DND-41 (cell line): Measurements from ENCODE around the gene GALR2.

ENCODE experiments used
- ATAC-seq: fragments of 200-7000 bp; cut with Tn5 transposase; 3 replicates; pipeline ENCODE4 v1.9.1; 2021; ENCODE audit warnings: low read depth; ENCODE audit not compliant: insufficient read depth
- DNase-seq: peaks from one replicate; pipeline ENCODE4 v3.0.0-alpha.2; 2020
- H2AFZ ChIP-seq: 2 replicates; pipeline ENCODE4 v1.6.0; 2012; ENCODE audit warnings: low read depth, low read length
- H3K27ac ChIP-seq: 2 replicates; pipeline ENCODE4 v1.5.1; 2012; ENCODE audit warnings: low read length, inconsistent platforms
- H3K27me3 ChIP-seq: fragments of 200-600 bp; sonication (generic); 2 replicates; pipeline ENCODE4 v1.6.0; 2012; ENCODE audit warnings: low read length, mild to moderate bottlenecking, inconsistent platforms; ENCODE audit not compliant: insufficient read depth, poor library complexity
- H3K36me3 ChIP-seq: 2 replicates; pipeline ENCODE4 v1.5.1; 2012; ENCODE audit warnings: low read length, inconsistent platforms; ENCODE audit not compliant: insufficient read depth
- H3K4me1 ChIP-seq: 2 replicates; pipeline ENCODE4 v1.5.1; 2012; ENCODE audit warnings: mild to moderate bottlenecking, low read length; ENCODE audit not compliant: insufficient read depth
- H3K4me2 ChIP-seq: 2 replicates; pipeline ENCODE4 v1.6.0; 2012; ENCODE audit warnings: mild to moderate bottlenecking, moderate library complexity, low read length, inconsistent platforms; ENCODE audit not compliant: insufficient read depth
- H3K4me3 ChIP-seq, 2 experiments: fragments of 200-600 bp in 1 of 2; shearing (Covaris generic) in 1 of 2; 2 replicates each; pipeline ENCODE4 v1.5.1; 2012 to 2016; ENCODE audit warnings: inconsistent platforms in 2 of 2, low read length in 2 of 2, mild to moderate bottlenecking in 2 of 2, low read depth in 1 of 2, moderate library complexity in 1 of 2
- H3K79me2 ChIP-seq: 2 replicates; pipeline ENCODE4 v1.6.0; 2012; ENCODE audit warnings: low read length, inconsistent platforms; ENCODE audit not compliant: insufficient read depth
- H3K9ac ChIP-seq: 2 replicates; pipeline ENCODE4 v1.6.0; 2012; ENCODE audit warnings: low read depth, mild to moderate bottlenecking, inconsistent platforms, low read length, moderate library complexity
- H3K9me3 ChIP-seq: 2 replicates; pipeline ENCODE4 v1.5.1; 2012; ENCODE audit warnings: low read length, moderate library complexity, mild to moderate bottlenecking, inconsistent platforms; ENCODE audit not compliant: insufficient read depth, severe bottlenecking
- H4K20me1 ChIP-seq: 2 replicates; pipeline ENCODE4 v1.6.0; 2012; ENCODE audit warnings: low read length; ENCODE audit not compliant: insufficient read depth
- EZH2 ChIP-seq: IDR thresholded peaks from 3 replicates; pipeline ENCODE4 v1.6.1; 2012; ENCODE audit warnings: borderline replicate concordance, low read depth, mild to moderate bottlenecking, moderate library complexity, low read length, inconsistent platforms; ENCODE audit not compliant: severe bottlenecking
- TF ChIP-seq, protein P1 (sequence below): IDR thresholded peaks from 2 replicates; pipeline ENCODE4 v1.5.1; 2012; ENCODE audit warnings: borderline replicate concordance, low read length, moderate library complexity, mild to moderate bottlenecking; ENCODE audit not compliant: poor library complexity, severe bottlenecking; ENCODE audit errors: extremely low read depth

The GALR2 gene

DNA sequence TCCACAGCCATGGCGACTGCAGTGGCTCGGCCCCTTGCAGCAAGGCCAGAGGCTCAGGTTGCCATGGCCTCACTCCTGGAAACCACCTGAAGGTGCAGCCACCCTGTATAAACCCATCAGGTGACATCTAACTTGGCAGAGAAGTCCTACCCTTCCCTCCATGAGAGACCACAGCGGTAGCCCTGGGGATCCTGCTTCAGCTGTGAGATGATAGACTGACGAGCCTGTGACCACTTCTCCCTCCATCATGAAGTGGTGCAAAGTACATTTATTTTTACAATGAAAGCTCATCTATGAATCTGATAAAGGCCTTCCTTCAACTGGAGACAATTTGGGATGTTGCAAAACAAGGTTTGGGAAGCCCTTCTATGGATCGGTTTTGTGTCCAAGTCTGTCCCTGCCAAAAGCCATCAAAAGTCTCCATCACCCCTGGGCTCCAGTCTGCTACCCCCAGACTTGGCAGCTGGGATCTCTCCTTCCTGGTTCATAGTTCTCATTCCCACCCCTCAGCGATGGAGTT is 6.2 kb downstream of the GALR2 start:
- Histone ChIP-seq H4K20me1 (no peaks in the 10 kb centered on the region; the same call in 1 of the 2 replicates), H3K9me3 (no peaks in the 10 kb centered on the region), H3K27ac (no peak overlapping the region), H3K4me2 (no peak overlapping the region), H2AFZ (no peak overlapping the region), H3K9ac (no peak overlapping the region), H3K27me3 (no peaks in the 10 kb centered on the region), H3K79me2 (no peaks in the 10 kb centered on the region), H3K4me3 (no peak overlapping the region), H3K4me1 (peaks cover 10% of the 10 kb centered on the region), H3K36me3 (peaks cover 34% of the 10 kb centered on the region)
- TF ChIP-seq, protein P1, sequence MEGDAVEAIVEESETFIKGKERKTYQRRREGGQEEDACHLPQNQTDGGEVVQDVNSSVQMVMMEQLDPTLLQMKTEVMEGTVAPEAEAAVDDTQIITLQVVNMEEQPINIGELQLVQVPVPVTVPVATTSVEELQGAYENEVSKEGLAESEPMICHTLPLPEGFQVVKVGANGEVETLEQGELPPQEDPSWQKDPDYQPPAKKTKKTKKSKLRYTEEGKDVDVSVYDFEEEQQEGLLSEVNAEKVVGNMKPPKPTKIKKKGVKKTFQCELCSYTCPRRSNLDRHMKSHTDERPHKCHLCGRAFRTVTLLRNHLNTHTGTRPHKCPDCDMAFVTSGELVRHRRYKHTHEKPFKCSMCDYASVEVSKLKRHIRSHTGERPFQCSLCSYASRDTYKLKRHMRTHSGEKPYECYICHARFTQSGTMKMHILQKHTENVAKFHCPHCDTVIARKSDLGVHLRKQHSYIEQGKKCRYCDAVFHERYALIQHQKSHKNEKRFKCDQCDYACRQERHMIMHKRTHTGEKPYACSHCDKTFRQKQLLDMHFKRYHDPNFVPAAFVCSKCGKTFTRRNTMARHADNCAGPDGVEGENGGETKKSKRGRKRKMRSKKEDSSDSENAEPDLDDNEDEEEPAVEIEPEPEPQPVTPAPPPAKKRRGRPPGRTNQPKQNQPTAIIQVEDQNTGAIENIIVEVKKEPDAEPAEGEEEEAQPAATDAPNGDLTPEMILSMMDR: no peak
- no peak for TF ChIP-seq EZH2
- DNase-seq (no peak), ATAC-seq (peak; percentile 6; the same call in 2 of the 3 replicates)

DNA sequence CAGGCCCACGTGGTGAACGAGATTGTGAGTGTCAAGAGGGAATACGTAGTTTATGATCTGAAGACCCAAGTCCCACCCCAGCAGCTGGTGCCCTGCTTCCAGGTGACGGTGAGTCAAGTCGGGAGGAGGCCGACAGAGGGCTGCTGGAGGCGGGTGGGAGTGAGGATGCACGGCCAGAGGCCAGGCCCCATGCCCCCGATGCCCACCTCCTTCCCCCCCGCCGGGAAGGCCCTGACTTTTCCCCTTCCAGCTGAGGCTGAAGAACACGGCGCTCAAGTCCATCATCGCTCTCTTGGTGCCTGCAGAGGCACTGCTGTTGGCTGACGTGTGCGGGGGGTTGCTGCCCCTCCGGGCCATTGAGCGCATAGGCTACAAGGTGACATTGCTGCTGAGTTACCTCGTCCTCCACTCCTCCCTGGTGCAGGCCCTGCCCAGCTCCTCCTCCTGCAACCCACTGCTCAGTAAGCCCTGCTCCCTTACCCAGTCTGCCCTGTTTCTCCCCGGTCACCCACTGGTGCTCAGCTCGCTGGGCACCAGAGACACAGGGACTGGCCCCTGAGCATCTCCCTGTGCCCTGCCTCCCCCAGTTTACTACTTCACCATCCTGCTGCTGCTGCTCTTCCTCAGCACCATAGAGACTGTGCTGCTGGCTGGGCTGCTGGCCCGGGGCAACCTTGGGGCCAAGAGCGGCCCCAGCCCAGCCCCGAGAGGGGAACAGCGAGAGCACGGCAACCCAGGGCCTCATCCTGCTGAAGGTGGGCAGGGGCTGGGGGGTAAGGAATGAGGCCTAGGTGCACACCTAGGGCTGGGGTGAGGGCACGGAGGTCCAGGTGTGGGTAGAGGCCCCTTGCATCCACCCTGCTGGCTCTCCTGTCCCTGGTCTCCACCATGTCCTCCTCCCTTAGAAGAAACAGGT is 7.0 kb downstream of the GALR2 start:
- Histone ChIP-seq H4K20me1 (no peaks in the 10 kb centered on the region; the same call in 1 of the 2 replicates), H3K4me1 (peaks cover 10% of the 10 kb centered on the region), H3K4me2 (no peak overlapping the region), H3K27me3 (no peaks in the 10 kb centered on the region), H3K27ac (no peak overlapping the region), H3K36me3 (peaks cover 39% of the 10 kb centered on the region), H3K9ac (no peak overlapping the region), H2AFZ (no peak overlapping the region), H3K4me3 (no peak overlapping the region), H3K79me2 (no peaks in the 10 kb centered on the region), H3K9me3 (no peaks in the 10 kb centered on the region)
- no peak for TF ChIP-seq EZH2
- TF ChIP-seq, protein P1: no peak
- ATAC-seq: no peak
- DNase-seq: no peak

DNA sequence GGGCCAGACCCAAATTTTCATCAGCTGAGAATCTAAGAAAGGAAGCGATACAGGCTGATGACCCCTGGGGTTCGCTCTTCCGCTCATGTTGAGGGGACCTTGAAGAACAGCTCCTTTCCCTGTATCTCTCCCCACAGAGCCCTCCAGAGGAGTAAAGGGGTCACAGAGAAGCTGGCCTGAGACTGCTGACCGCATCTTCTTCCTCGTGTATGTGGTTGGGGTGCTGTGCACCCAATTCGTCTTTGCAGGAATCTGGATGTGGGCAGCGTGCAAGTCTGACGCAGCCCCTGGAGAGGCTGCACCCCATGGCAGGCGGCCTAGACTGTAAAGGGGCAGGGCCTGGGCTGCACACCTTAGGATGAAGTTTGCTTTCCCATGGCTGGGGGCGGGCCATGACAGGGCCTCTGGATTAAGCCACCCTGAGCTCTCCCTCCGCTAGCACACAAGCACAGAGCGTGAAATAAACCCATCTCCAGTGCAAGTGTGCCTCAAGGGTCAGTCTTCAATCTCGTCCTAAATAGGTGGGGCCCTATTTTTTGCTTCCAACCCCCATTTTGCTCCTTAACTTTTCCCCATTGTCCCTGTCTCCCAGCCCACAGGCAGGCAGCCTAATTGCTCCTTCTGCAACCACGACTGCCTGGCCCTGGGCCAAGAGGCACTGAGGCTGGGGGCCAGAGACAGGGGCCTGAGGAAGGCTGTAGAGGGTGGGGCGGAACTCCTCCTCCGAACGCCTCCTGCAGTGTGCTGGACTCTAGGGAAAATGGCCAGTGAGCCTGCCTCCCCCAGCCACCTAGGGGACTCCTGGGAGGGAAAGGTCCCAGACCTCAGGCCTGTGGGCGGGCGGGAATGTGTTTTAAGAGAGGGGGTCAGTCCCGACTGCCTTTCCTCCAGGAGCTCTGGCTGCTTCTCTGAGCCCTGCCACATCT is 8.0 kb downstream of the GALR2 start:
- Histone ChIP-seq H3K79me2 (no peaks in the 10 kb centered on the region), H2AFZ (no peak overlapping the region), H4K20me1 (no peaks in the 10 kb centered on the region; the same call in 1 of the 2 replicates), H3K9me3 (no peaks in the 10 kb centered on the region), H3K36me3 (peaks cover 50% of the 10 kb centered on the region), H3K27me3 (no peaks in the 10 kb centered on the region), H3K4me2 (no peak overlapping the region), H3K4me1 (peaks cover 10% of the 10 kb centered on the region), H3K4me3 (no peak overlapping the region), H3K9ac (no peak overlapping the region), H3K27ac (no peak overlapping the region)
- DNase-seq (no peak), ATAC-seq (no peak)
- TF ChIP-seq, protein P1: no peak
- TF ChIP-seq EZH2: no peak
